Hepatocyte (in vitro differentiated cells): Measurements from ENCODE around the gene SLC16A2.

ENCODE experiments used
- EZH2 ChIP-seq: fragments of 200-600 bp; sonication (generic); IDR thresholded peaks from 2 replicates; pipeline ENCODE4 v1.6.1; 2016; ENCODE audit warnings: antibody characterized with exemption, mild to moderate bottlenecking, borderline replicate concordance
- EZH2phosphoT487 ChIP-seq: fragments of 200-600 bp; sonication (generic); IDR thresholded peaks from one replicate; pipeline ENCODE4 v1.6.1; 2018; ENCODE audit warnings: antibody characterized with exemption, mild to moderate bottlenecking, low read depth, moderate library complexity; ENCODE audit not compliant: unreplicated experiment, severe bottlenecking
- TF ChIP-seq, protein P1 (sequence below): fragments of 200-600 bp; sonication (generic); IDR thresholded peaks from 2 replicates; pipeline ENCODE4 v1.5.1; 2016; ENCODE audit warnings: antibody characterized with exemption, mild to moderate bottlenecking; ENCODE audit not compliant: poor library complexity

DNA sequence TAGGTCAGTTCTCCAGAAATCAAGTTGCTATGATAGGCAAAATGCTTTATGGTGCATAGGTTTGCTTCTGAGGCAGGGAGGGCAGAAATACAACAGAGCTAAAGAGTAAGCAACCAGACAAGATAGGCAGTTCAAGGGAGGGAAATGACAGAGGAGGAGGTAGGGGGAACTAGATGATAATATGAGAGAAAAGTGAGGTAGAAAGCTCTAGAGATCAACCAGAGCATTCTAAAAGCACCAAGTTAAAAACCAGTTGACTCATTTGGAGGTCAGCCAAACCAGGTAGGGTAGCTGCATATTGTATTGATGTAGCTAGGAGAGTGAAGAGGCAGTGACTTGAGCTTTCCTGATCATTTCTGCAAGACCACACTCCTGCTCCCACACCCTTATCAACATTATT lies 49.0 kb upstream of the SLC16A2 start:
- TF ChIP-seq, protein P1, sequence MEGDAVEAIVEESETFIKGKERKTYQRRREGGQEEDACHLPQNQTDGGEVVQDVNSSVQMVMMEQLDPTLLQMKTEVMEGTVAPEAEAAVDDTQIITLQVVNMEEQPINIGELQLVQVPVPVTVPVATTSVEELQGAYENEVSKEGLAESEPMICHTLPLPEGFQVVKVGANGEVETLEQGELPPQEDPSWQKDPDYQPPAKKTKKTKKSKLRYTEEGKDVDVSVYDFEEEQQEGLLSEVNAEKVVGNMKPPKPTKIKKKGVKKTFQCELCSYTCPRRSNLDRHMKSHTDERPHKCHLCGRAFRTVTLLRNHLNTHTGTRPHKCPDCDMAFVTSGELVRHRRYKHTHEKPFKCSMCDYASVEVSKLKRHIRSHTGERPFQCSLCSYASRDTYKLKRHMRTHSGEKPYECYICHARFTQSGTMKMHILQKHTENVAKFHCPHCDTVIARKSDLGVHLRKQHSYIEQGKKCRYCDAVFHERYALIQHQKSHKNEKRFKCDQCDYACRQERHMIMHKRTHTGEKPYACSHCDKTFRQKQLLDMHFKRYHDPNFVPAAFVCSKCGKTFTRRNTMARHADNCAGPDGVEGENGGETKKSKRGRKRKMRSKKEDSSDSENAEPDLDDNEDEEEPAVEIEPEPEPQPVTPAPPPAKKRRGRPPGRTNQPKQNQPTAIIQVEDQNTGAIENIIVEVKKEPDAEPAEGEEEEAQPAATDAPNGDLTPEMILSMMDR = no peak
- TF ChIP-seq EZH2 = no peak
- TF ChIP-seq EZH2phosphoT487 = no peak
